Adipocyte (in vitro differentiated cells): ENCODE measurements around the gene FEZ2.

Source experiments
- DNase-seq: peaks from one replicate; pipeline ENCODE4 v3.0.0-alpha.2; 2015; ENCODE audit warnings: low read depth
- H3K27me3 ChIP-seq: replicated peaks from 2 replicates; pipeline ENCODE4 v1.7.0; 2013; ENCODE audit warnings: mild to moderate bottlenecking, low read length, moderate library complexity; ENCODE audit not compliant: control insufficient read depth, insufficient read depth
- H3K36me3 ChIP-seq: 2 replicates; pipeline ENCODE4 v1.7.0; 2013; ENCODE audit warnings: low read length, mild to moderate bottlenecking, moderate library complexity; ENCODE audit not compliant: control insufficient read depth, insufficient read depth, severe bottlenecking
- H3K4me1 ChIP-seq: 2 replicates; pipeline ENCODE4 v1.7.0; 2013; ENCODE audit warnings: mild to moderate bottlenecking, low read length, moderate library complexity; ENCODE audit not compliant: control insufficient read depth, insufficient read depth
- H3K4me3 ChIP-seq: 2 replicates; pipeline ENCODE4 v1.7.0; 2013; ENCODE audit warnings: mild to moderate bottlenecking, low read length, moderate library complexity
- H3K9ac ChIP-seq: 2 replicates; pipeline ENCODE4 v1.7.0; 2013; ENCODE audit warnings: mild to moderate bottlenecking, low read length, moderate library complexity
- H3K9me3 ChIP-seq: 2 replicates; pipeline ENCODE4 v1.7.0; 2013; ENCODE audit warnings: mild to moderate bottlenecking, low read length, moderate library complexity; ENCODE audit not compliant: control insufficient read depth

FEZ2 gene

GRCh38 chr2:36597532-36598377 lies at the start of gene FEZ2:
Gene FEZ2, minus strand, starts transcription at chr2:36598168. Its CDS starts 26 bp downstream, at chr2:36598142.
- no peaks in the 10 kb centered on the region for H3K36me3 ChIP-seq
- H3K27me3 ChIP-seq, result no peaks in the 10 kb centered on the region
- H3K4me1 ChIP-seq, result peaks cover 29% of the 10 kb centered on the region
- no peaks in the 10 kb centered on the region for H3K9me3 ChIP-seq
- DNase-seq, result peak; percentile 89
- H3K9ac ChIP-seq, result peak within 1 kb of the TSS; percentile 96
- H3K4me3 ChIP-seq, result peak within 1 kb of the TSS; percentile 100

- Histone ChIP-seq H3K9me3 (no peaks in the 10 kb centered on the region), H3K9ac (no peak overlapping the region), H3K4me3 (no peak overlapping the region), H3K36me3 (no peaks in the 10 kb centered on the region), H3K4me1 (peaks cover 6% of the 10 kb centered on the region), H3K27me3 (no peaks in the 10 kb centered on the region)
- DNase-seq, result peak; percentile 32
These were observed 37.1 kb upstream of the FEZ2 start for GRCh38 chr2:36634981-36635597.

- H3K27me3 ChIP-seq, result no peaks in the 10 kb centered on the region
- H3K9me3 ChIP-seq, result no peaks in the 10 kb centered on the region
- H3K9ac ChIP-seq, result no peak overlapping the region
- no peaks in the 10 kb centered on the region for H3K36me3 ChIP-seq
- H3K4me1 ChIP-seq, result peaks cover 6% of the 10 kb centered on the region
- H3K4me3 ChIP-seq, result no peak overlapping the region
- no peak for DNase-seq
These were observed 35.6 kb upstream of the FEZ2 start for GRCh38 chr2:36633470-36634092.

GRCh38 chr2:36626756-36627155 lies 28.8 kb upstream of the FEZ2 start:
- no peak overlapping the region for H3K4me3 ChIP-seq
- H3K9me3 ChIP-seq, result peaks cover 21% of the 10 kb centered on the region
- no peak overlapping the region for H3K9ac ChIP-seq
- H3K36me3 ChIP-seq, result no peaks in the 10 kb centered on the region
- H3K4me1 ChIP-seq, result peaks cover 9% of the 10 kb centered on the region
- H3K27me3 ChIP-seq, result no peaks in the 10 kb centered on the region
- DNase-seq, result no peak

- no peak overlapping the region for H3K9ac ChIP-seq
- DNase-seq, result no peak
These were observed 28.1 kb upstream of the FEZ2 start for GRCh38 chr2:36626071-36626470.

GRCh38 chr2:36625304-36625703 lies 27.3 kb upstream of the FEZ2 start:
- no peak for DNase-seq
- H3K4me3 ChIP-seq, result peak overlapping the region; percentile 52
- H3K4me1 ChIP-seq, result peaks cover 16% of the 10 kb centered on the region
- H3K27me3 ChIP-seq, result no peaks in the 10 kb centered on the region
- no peak overlapping the region for H3K9ac ChIP-seq
- peaks cover 21% of the 10 kb centered on the region for H3K9me3 ChIP-seq
- no peaks in the 10 kb centered on the region for H3K36me3 ChIP-seq

More at GRCh38 chr2:36626071-36626470, 28.1 kb upstream of the FEZ2 start:
- no peaks in the 10 kb centered on the region for H3K36me3 ChIP-seq
- H3K4me3 ChIP-seq, result no peak overlapping the region
- no peaks in the 10 kb centered on the region for H3K27me3 ChIP-seq
- H3K9me3 ChIP-seq, result peaks cover 21% of the 10 kb centered on the region
- H3K4me1 ChIP-seq, result peaks cover 16% of the 10 kb centered on the region

- Histone ChIP-seq H3K4me1 (peaks cover 26% of the 10 kb centered on the region), H3K9me3 (peaks cover 11% of the 10 kb centered on the region), H3K27me3 (no peaks in the 10 kb centered on the region), H3K9ac (no peak overlapping the region), H3K4me3 (no peak overlapping the region), H3K36me3 (no peaks in the 10 kb centered on the region)
- DNase-seq, result no peak
These were observed 22.4 kb upstream of the FEZ2 start for GRCh38 chr2:36620321-36620720.

- Histone ChIP-seq H3K9me3 (no peaks in the 10 kb centered on the region), H3K4me3 (no peak overlapping the region), H3K9ac (no peak overlapping the region), H3K4me1 (peaks cover 45% of the 10 kb centered on the region), H3K27me3 (no peaks in the 10 kb centered on the region), H3K36me3 (no peaks in the 10 kb centered on the region)
- peak; percentile 68 for DNase-seq
These were observed 20.4 kb upstream of the FEZ2 start for GRCh38 chr2:36618381-36618780.

- H3K36me3 ChIP-seq, result no peaks in the 10 kb centered on the region
- H3K4me1 ChIP-seq, result peaks cover 42% of the 10 kb centered on the region
- no peaks in the 10 kb centered on the region for H3K27me3 ChIP-seq
- H3K4me3 ChIP-seq, result no peak overlapping the region
- H3K9me3 ChIP-seq, result no peaks in the 10 kb centered on the region
- DNase-seq, result peak; percentile 34
- no peak overlapping the region for H3K9ac ChIP-seq
These were observed 19.0 kb upstream of the FEZ2 start for GRCh38 chr2:36616947-36617346.

- Histone ChIP-seq H3K27me3 (no peaks in the 10 kb centered on the region), H3K9ac (peak overlapping the region; percentile 83)
- DNase-seq, result peak; percentile 86
These were observed 17.3 kb upstream of the FEZ2 start for GRCh38 chr2:36615222-36615621.

GRCh38 chr2:36613801-36614200 lies 15.8 kb upstream of the FEZ2 start:
- no peaks in the 10 kb centered on the region for H3K27me3 ChIP-seq
- no peak overlapping the region for H3K4me3 ChIP-seq
- no peaks in the 10 kb centered on the region for H3K9me3 ChIP-seq
- peak overlapping the region; percentile 83 for H3K9ac ChIP-seq
- H3K4me1 ChIP-seq, result peaks cover 38% of the 10 kb centered on the region
- no peaks in the 10 kb centered on the region for H3K36me3 ChIP-seq
- peak; percentile 53 for DNase-seq

More at GRCh38 chr2:36615222-36615621, 17.3 kb upstream of the FEZ2 start:
- H3K4me3 ChIP-seq, result peak overlapping the region; percentile 65
- no peaks in the 10 kb centered on the region for H3K36me3 ChIP-seq
- peaks cover 34% of the 10 kb centered on the region for H3K4me1 ChIP-seq
- no peaks in the 10 kb centered on the region for H3K9me3 ChIP-seq
